Dedifferentiated amniotic fluid mesenchymal stem cell (primary cell): ENCODE data around the gene REN.
A peak's percentile ranks its signal among the peaks of the same experiment; 100 is the strongest.

Experiments used
- DNase-seq: peaks from one replicate; pipeline ENCODE4 v3.0.0-alpha.2; 2016; ENCODE audit errors: extremely low spot score

Gene REN

GRCh38 chr1:204153667-204154066 lies 12.5 kb downstream of the REN start:
- DNase-seq: no peak

- DNase-seq: no peak
Measured at GRCh38 chr1:204152310-204153044, 13.7 kb downstream of the REN start.

- peak; percentile 20 for DNase-seq
Measured at GRCh38 chr1:204151552-204152309, 14.4 kb downstream of the REN start, which contains the start of gene ETNK2. TSS of gene ETNK2 (minus strand) at chr1:204152044. CDS start at chr1:204151852, 192 bp downstream.

- DNase-seq: no peak
Measured at GRCh38 chr1:204150702-204151551, 15.2 kb downstream of the REN start.

GRCh38 chr1:204149635-204150565 lies 16.2 kb downstream of the REN start:
- no peak for DNase-seq

- DNase-seq: no peak
Measured at GRCh38 chr1:204149107-204149506, 17.0 kb downstream of the REN start.

GRCh38 chr1:204147406-204148383 lies 18.4 kb downstream of the REN start:
- no peak for DNase-seq

GRCh38 chr1:204146965-204147364 lies 19.2 kb downstream of the REN start:
- no peak for DNase-seq

GRCh38 chr1:204146309-204146708 lies 19.8 kb downstream of the REN start:
- DNase-seq: no peak

GRCh38 chr1:204145033-204145504 lies 21.1 kb downstream of the REN start:
- DNase-seq: no peak

- no peak for DNase-seq
Measured at GRCh38 chr1:204143276-204144041, 22.7 kb downstream of the REN start.

GRCh38 chr1:204142032-204142974 lies 23.8 kb downstream of the REN start:
- DNase-seq: no peak

GRCh38 chr1:204141131-204141530 lies 25.0 kb downstream of the REN start:
- DNase-seq: no peak

- DNase-seq: no peak
Measured at GRCh38 chr1:204139952-204140351, 26.2 kb downstream of the REN start.

- no peak for DNase-seq
Measured at GRCh38 chr1:204139088-204139487, 27.0 kb downstream of the REN start.

- DNase-seq: no peak
Measured at GRCh38 chr1:204136814-204137213, 29.3 kb downstream of the REN start.

- DNase-seq: no peak
Measured at GRCh38 chr1:204134103-204134502, 32.0 kb downstream of the REN start.

GRCh38 chr1:204132718-204133117 lies 33.4 kb downstream of the REN start:
- DNase-seq: no peak
